ENCODE measurements around the gene NREP.

Gene NREP

GRCh38 chr5:111765613-111766571 is 8.9 kb upstream of the NREP start:
- FAIRE-seq (no peak), DNase-seq (ENCODE audit: insufficient read length, low spot score) (no peak)

DNA sequence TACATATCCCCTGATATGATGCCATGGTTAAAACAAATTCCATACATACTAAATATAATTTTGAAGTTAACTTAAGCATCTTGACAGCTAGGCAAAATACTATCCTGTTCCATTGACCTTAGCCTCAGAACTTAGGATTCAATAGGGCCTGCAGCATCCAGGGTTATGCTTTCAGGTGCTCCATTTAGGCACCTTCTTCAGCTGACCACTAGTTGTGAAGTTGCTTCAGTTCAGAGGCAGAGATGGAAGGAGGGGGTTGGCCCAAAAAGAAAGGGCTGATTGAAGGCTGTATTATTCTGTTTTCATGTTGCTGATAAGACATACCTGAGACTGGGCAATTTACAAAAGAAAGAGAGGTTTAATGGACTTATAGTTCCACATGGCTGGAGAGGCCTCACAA is 7.0 kb upstream of the NREP start:
- FAIRE-seq = no peak
- DNase-seq (ENCODE audit: insufficient read length, low spot score) = no peak

DNA sequence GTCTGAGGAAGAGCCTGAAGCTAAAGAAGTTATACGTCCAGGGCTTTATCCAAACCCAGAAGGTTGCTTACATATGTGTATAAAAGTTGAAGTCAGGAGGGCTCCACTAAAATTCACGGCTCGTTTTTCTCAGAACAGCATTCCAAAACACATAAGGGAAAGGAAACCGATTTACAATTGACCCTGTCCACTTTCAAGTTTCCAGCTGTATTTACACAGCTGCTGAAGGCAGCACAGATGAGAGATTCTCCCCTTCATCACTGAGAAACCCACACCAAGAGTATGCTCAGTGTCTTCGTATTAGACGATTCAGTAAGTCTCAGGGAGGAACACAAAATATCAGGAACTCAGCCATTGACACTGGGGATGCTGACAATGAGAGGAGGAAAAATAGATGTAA is 5.9 kb upstream of the NREP start:
- DNase-seq (ENCODE audit: insufficient read length, low spot score) (no peak), FAIRE-seq (no peak)

GRCh38 chr5:111758284-111758628 is 1.3 kb upstream of the NREP start:
- no peak for DNase-seq (ENCODE audit: insufficient read length, low spot score)
- no peak for FAIRE-seq

DNA sequence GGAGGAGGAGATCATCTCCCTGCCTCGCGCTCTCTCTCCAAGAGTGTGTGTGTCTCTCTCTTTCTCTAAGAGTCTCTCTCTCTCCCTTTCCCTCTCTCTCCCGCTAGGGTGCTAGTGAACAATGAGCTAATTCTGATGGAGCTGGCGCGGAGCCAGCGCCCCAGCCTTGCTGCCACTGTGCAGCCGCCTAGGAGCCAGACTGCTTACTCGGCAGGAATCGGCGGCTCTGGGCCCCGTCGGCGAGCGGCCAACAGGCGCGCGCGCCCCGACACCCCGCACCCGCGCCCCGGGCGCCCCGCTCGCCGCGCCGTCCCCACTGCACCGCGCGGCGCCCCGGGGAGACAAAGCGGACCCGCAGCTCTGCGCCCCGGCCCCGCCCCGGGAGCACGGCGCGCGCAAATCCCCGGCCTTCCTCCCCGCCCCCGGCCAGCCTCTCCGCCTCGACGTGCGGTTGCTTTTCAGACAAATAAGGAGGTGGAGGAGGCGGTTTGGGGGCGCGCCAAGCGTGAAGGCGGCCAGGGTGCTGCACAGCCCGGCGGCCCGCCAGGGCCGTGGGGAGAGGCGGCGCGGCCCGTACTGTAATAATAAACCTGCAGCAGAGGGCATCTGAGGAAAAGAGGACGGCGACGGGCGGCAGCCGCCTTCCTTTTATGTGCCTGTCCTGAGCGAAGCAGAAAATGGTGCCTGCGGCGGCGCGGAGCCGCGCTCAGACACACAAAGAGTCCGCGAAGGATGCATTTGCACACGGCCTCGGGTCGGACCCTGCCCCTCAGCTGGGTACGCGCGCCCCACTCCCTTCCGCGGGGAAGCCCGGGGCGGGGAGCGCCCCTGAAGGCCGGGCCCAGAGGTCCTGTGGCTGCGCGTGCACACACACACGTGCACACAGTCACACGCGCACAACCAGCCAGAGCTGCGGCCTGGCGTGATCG is 625 bp upstream of the NREP start:
- DNase-seq (ENCODE audit: insufficient read length, low spot score) = peak; percentile 75
- FAIRE-seq = peak; percentile 95

DNA sequence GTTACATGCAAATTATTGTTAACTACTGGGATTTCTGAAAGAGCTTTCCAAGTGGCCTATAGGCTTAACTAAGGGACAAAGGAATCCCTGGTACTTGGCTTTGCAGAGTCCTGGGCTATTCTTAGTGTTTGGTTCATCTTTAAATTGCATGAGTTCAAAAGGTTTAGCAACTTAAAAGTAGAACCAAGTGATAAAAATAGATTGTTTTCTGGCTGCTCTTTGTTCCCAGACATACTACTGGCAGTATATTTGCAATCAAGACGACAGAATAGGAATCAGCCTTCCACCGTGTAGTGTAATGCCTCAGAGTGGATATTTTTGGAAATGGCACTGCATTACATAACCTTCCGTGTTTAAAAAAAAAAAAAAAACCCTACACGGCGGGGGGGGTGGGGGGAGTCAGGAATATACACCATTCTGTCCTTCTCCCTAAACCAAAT is 1.0 kb downstream of the NREP start:
- DNase-seq (ENCODE audit: insufficient read length, low spot score) = no peak
- FAIRE-seq = peak; percentile 23

DNA sequence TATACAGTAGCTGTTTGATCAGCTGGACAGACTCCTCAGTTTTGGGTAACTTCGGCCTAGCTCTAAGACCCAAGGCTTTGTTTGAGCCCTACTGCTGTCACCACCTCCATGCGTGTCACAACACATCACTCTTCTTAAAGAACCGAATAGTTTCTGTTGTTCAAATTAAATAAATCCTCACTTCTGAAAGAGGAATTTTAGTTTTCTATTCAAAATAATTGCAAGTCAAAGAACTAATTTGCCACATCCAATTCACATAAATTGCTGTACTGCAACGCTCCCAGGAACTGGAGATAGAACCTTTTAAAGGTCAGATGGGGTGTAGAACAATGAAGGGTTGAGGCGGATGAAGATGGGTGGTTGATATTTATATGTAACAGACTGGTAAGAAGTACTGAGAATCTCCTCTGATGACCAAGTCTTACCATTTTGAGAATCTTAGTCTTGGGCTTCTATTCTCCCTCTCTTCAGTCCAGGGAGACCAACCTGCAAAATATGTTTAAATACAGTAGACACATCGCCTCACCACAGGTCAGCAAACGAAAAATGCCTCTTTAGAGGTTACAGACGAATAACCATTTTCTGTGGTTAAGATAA is 1.6 kb downstream of the NREP start:
- FAIRE-seq (peak; percentile 36), DNase-seq (ENCODE audit: insufficient read length, low spot score) (no peak)

DNA sequence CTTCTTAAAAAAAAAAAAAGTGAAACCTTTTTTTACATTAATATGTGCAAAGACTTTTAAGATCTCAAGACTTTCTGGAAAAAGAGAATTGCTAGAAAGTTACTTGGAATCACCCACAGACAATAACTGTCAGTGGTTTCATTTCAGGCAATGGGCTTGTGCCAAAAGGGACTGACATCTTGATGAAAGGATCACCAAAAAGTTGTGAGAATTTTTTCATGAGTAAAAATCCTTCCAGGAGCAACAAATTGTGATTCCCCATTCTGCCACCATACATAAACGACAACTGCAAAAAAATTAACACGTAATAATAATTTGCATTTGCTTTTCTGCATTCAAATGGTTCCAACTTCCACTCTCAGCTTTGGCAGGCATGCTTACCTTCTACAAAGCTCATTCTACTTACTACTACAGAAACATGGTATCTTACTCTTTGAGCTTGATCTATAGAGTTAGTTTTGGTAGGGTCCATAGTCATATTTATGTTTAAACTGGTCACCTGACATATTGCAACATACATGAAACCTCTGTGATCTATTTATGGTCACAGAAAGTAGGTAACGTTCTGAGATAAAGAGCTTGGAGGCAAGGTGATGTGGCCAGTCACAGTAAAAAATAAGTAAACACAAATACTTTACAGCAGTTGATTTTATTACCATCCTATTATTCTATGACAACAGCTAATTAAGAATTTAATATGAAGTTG is 3.0 kb downstream of the NREP start:
- DNase-seq (ENCODE audit: insufficient read length, low spot score) = no peak
- no peak for FAIRE-seq

GRCh38 chr5:111752426-111752965 is 4.5 kb downstream of the NREP start:
- peak; percentile 36 for FAIRE-seq
- no peak for DNase-seq (ENCODE audit: insufficient read length, low spot score)

GRCh38 chr5:111749303-111750026 is 7.5 kb downstream of the NREP start:
- peak; percentile 80 for FAIRE-seq
- no peak for DNase-seq (ENCODE audit: insufficient read length, low spot score)

DNA sequence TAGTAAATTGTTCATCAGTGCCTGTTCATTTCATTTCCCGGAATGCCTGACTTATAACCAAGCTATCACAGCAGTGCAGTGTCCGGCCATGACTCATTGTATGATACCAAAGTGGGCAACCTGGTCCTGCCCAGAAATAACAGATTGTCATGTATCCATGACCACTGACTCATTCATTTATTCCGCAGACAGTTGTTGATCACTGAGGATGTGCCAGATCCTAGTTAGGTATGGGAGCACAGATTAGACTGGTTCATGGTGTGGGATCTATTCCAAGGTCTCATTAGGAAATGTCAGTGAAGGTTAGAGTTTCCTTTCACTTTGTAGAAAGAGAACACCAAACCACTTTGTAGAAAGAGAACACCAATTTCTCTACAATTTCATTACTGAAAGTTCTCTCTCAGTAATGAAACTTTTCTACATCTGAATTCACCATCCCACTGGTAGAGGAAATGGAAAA is 8.7 kb downstream of the NREP start:
- FAIRE-seq = peak; percentile 94
- peak; percentile 61 for DNase-seq (ENCODE audit: insufficient read length, low spot score)

GRCh38 chr5:111747337-111747736 is 9.7 kb downstream of the NREP start:
- DNase-seq (ENCODE audit: insufficient read length, low spot score) = no peak
- FAIRE-seq = no peak

GRCh38 chr5:111746791-111747190 is 10.2 kb downstream of the NREP start:
- no peak for DNase-seq (ENCODE audit: insufficient read length, low spot score)
- FAIRE-seq = peak; percentile 13

- FAIRE-seq = no peak
These were observed 11.8 kb downstream of the NREP start for GRCh38 chr5:111745075-111745739.

DNA sequence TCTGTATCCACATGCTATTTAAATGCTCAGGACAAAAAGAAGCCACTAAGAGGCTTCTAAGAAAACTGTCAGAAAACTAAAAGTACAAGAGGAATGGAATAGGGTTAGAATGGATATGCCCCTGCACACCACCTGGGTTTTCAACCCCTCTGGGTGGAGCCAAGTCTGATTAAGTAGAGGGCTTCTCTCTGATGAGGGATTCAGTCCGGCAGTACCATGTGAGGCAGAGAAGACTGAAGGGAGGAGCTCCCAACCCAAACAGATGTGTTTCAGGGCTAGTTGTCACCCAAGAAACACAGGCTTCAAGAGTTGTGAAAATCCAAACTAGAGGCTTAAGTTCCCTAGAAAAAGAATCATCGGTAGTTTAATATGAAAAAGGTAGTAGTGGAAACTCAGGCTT is 12.5 kb downstream of the NREP start:
- DNase-seq (ENCODE audit: insufficient read length, low spot score) (no peak), FAIRE-seq (no peak)

More at GRCh38 chr5:111745075-111745739, 11.8 kb downstream of the NREP start:
- no peak for DNase-seq (ENCODE audit: insufficient read length, low spot score)

DNA sequence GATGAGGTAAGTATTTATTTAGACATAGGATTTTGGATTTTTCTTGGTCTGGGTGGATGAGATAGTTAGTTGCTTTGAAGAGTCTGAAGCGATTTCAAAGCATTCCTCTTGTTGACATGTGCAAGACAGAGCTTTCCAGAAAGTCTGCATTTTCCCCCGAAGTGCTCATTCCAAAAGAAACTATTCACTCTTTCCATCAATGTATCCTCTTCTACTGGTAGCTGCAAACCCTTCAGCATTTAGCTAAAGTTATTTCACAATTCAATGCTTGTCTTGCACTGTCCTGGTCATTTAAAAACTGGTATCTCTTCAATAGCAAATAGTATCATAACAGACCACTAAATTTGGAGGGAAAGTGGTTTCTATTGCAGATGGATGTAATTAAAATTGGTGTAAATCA is 13.0 kb downstream of the NREP start:
- FAIRE-seq = no peak
- no peak for DNase-seq (ENCODE audit: insufficient read length, low spot score)

DNA sequence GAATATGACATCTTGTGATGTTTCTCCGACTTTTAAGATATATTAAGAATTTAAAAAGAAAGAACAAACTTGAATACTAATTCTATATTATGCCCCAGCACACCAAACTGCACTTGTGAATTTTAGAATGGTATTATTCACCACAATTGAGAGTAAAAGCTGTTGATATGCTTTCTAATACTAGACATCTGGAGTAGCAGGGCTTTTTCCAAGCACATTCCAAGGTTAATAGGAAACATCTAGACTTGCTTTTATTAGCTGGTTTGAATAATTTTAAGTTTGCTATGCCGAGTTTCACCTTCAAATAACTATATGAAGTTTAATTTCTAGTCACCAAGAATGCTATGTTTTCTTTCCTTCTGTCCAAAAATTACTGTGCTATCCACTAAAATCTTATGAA is 13.5 kb downstream of the NREP start:
- FAIRE-seq = no peak
- no peak for DNase-seq (ENCODE audit: insufficient read length, low spot score)

GRCh38 chr5:111742177-111742994 is 14.6 kb downstream of the NREP start:
- FAIRE-seq = peak; percentile 85
- DNase-seq (ENCODE audit: insufficient read length, low spot score) = peak; percentile 57

Measured in HTR-8/SVneo (cell line).